Adrenal gland (tissue), 5 donors: Measurements from ENCODE around the gene PEX10.

Experiments
- POLR2A ChIP-seq, 2 donors: fragments of 450-650 bp; IDR thresholded peaks; one replicate each; pipeline ENCODE4 v1.6.1; 2017; ENCODE audit warnings: antibody characterized with exemption in 2 of 2, mild to moderate bottlenecking in 2 of 2, moderate library complexity in 1 of 2
- TF ChIP-seq, protein P1 (sequence below), 6 experiments: fragments of 450-650 bp in 4 of 6; fragments of 200-600 bp in 2 of 6; sonication (generic) in 1 of 6; IDR thresholded peaks; 1 replicate in 5 of 6; 2 replicates in 1 of 6; pipeline versions ENCODE4 v1.5.1 to v1.8.0; 2016 to 2021; ENCODE audit warnings: antibody characterized with exemption in 6 of 6, mild to moderate bottlenecking in 2 of 6, moderate library complexity in 1 of 6
- donor health status: DM: no; HTN: no; CAD: no.

DNA sequence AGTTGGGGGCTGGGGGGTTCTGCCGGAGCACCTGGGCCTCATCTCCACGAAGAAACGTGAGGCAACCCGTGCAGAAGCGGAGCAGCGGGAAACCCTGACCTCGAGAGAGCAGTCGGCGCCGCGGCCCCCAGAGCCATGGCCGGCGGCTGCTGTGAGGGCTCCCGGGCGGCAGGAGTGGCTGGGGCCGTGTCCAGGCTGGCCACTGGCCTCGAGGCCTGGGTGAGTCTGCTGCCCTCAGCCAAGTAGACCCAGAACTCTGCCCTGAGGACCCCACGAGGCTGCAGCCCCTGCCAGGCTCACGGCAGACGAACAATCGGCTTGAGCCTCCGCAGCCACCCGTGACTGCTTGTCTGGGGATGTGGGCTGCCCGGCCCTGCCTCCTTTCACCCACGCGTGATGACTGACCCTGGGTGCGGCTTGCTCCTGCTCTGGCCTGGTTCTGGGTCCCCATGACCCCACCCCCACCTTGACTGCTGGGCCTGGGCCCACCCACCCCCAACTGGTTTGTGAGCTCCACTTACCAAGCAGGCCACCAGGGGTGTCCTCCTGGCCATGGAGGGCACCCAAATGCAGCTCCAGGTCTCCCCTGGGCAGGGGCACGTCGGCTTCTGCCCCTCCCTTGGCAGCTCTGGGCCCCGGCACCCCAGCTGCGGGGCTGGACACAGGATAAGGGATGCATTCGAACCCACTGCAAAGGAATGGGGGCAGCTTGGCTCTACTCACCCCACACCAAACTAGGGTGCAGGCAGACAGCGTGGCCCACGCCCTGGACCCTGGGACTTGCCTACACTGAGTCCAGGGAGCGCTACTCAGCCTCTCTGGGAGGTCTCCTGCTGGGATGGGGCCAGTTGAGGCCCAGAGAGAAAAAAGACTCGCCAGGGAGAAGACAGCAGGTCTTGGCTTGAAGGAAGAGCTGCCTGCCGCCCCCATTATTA, 55.2 kb downstream of the PEX10 start:
- TF ChIP-seq, protein P1, sequence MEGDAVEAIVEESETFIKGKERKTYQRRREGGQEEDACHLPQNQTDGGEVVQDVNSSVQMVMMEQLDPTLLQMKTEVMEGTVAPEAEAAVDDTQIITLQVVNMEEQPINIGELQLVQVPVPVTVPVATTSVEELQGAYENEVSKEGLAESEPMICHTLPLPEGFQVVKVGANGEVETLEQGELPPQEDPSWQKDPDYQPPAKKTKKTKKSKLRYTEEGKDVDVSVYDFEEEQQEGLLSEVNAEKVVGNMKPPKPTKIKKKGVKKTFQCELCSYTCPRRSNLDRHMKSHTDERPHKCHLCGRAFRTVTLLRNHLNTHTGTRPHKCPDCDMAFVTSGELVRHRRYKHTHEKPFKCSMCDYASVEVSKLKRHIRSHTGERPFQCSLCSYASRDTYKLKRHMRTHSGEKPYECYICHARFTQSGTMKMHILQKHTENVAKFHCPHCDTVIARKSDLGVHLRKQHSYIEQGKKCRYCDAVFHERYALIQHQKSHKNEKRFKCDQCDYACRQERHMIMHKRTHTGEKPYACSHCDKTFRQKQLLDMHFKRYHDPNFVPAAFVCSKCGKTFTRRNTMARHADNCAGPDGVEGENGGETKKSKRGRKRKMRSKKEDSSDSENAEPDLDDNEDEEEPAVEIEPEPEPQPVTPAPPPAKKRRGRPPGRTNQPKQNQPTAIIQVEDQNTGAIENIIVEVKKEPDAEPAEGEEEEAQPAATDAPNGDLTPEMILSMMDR (IDR thresholded peaks at IDR 0.05): no peak
- no peak for TF ChIP-seq POLR2A (IDR thresholded peaks at IDR 0.05)
